ENCODE data around the gene SCN5A. TPM values are rescaled to one million over a fixed set of nuclear protein-coding genes. Genes with fewer than 3 reads are reported as not detected.

Gene SCN5A
- total and polyA plus RNA-seq, 2 experiments from 2014 or later: 10.2 to 10.6 TPM

DNA sequence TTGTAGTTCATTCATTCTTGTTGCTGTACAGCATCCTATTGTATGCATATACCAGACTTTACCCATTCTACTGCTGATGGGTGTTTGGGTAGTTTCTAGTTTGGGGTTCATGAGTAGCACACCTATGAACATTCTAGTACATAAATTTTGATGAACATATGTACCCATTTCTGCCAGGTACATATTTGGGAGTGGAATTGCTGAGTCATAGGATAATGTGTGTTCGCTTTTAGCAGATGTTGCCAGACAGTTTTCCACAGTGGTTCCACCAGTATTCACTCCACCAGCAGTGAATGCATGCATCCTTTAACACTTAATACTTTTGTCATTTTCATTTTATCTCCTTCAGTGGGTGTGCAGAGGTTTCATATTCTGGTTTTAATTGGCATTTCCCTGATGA is 3.4 kb upstream of the SCN5A start:
- Mint-ChIP-seq H3K4me3 (no peak overlapping the region), H3K36me3 (ENCODE audit: low read depth) (no peaks in the 10 kb centered on the region), H3K9me3 (no peaks in the 10 kb centered on the region), H3K27me3 (ENCODE audit: insufficient read depth, low read depth, poor library complexity) (peaks cover 10% of the 10 kb centered on the region), H3K27ac (no peak overlapping the region), H3K4me1 (peaks cover 19% of the 10 kb centered on the region)
- no peak overlapping the region for H3K4me3 ChIP-seq
- TF ChIP-seq CREB1 (CRISPR knock-in tag; IDR thresholded peaks at IDR 0.05; ENCODE audit: low read depth): no peak
- no peak for TF ChIP-seq JUNB (IDR thresholded peaks at IDR 0.05; ENCODE audit: unreplicated experiment)
- TF ChIP-seq, protein P1, sequence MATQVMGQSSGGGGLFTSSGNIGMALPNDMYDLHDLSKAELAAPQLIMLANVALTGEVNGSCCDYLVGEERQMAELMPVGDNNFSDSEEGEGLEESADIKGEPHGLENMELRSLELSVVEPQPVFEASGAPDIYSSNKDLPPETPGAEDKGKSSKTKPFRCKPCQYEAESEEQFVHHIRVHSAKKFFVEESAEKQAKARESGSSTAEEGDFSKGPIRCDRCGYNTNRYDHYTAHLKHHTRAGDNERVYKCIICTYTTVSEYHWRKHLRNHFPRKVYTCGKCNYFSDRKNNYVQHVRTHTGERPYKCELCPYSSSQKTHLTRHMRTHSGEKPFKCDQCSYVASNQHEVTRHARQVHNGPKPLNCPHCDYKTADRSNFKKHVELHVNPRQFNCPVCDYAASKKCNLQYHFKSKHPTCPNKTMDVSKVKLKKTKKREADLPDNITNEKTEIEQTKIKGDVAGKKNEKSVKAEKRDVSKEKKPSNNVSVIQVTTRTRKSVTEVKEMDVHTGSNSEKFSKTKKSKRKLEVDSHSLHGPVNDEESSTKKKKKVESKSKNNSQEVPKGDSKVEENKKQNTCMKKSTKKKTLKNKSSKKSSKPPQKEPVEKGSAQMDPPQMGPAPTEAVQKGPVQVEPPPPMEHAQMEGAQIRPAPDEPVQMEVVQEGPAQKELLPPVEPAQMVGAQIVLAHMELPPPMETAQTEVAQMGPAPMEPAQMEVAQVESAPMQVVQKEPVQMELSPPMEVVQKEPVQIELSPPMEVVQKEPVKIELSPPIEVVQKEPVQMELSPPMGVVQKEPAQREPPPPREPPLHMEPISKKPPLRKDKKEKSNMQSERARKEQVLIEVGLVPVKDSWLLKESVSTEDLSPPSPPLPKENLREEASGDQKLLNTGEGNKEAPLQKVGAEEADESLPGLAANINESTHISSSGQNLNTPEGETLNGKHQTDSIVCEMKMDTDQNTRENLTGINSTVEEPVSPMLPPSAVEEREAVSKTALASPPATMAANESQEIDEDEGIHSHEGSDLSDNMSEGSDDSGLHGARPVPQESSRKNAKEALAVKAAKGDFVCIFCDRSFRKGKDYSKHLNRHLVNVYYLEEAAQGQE (IDR thresholded peaks at IDR 0.05; ENCODE audit: unreplicated experiment): no peak
- TF ChIP-seq ZNF331 (CRISPR knock-in tag; IDR thresholded peaks at IDR 0.05; ENCODE audit: low read depth): no peak
- TF ChIP-seq, protein P2, sequence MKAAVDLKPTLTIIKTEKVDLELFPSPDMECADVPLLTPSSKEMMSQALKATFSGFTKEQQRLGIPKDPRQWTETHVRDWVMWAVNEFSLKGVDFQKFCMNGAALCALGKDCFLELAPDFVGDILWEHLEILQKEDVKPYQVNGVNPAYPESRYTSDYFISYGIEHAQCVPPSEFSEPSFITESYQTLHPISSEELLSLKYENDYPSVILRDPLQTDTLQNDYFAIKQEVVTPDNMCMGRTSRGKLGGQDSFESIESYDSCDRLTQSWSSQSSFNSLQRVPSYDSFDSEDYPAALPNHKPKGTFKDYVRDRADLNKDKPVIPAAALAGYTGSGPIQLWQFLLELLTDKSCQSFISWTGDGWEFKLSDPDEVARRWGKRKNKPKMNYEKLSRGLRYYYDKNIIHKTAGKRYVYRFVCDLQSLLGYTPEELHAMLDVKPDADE (IDR thresholded peaks at IDR 0.05): no peak
- TF ChIP-seq, protein P3, sequence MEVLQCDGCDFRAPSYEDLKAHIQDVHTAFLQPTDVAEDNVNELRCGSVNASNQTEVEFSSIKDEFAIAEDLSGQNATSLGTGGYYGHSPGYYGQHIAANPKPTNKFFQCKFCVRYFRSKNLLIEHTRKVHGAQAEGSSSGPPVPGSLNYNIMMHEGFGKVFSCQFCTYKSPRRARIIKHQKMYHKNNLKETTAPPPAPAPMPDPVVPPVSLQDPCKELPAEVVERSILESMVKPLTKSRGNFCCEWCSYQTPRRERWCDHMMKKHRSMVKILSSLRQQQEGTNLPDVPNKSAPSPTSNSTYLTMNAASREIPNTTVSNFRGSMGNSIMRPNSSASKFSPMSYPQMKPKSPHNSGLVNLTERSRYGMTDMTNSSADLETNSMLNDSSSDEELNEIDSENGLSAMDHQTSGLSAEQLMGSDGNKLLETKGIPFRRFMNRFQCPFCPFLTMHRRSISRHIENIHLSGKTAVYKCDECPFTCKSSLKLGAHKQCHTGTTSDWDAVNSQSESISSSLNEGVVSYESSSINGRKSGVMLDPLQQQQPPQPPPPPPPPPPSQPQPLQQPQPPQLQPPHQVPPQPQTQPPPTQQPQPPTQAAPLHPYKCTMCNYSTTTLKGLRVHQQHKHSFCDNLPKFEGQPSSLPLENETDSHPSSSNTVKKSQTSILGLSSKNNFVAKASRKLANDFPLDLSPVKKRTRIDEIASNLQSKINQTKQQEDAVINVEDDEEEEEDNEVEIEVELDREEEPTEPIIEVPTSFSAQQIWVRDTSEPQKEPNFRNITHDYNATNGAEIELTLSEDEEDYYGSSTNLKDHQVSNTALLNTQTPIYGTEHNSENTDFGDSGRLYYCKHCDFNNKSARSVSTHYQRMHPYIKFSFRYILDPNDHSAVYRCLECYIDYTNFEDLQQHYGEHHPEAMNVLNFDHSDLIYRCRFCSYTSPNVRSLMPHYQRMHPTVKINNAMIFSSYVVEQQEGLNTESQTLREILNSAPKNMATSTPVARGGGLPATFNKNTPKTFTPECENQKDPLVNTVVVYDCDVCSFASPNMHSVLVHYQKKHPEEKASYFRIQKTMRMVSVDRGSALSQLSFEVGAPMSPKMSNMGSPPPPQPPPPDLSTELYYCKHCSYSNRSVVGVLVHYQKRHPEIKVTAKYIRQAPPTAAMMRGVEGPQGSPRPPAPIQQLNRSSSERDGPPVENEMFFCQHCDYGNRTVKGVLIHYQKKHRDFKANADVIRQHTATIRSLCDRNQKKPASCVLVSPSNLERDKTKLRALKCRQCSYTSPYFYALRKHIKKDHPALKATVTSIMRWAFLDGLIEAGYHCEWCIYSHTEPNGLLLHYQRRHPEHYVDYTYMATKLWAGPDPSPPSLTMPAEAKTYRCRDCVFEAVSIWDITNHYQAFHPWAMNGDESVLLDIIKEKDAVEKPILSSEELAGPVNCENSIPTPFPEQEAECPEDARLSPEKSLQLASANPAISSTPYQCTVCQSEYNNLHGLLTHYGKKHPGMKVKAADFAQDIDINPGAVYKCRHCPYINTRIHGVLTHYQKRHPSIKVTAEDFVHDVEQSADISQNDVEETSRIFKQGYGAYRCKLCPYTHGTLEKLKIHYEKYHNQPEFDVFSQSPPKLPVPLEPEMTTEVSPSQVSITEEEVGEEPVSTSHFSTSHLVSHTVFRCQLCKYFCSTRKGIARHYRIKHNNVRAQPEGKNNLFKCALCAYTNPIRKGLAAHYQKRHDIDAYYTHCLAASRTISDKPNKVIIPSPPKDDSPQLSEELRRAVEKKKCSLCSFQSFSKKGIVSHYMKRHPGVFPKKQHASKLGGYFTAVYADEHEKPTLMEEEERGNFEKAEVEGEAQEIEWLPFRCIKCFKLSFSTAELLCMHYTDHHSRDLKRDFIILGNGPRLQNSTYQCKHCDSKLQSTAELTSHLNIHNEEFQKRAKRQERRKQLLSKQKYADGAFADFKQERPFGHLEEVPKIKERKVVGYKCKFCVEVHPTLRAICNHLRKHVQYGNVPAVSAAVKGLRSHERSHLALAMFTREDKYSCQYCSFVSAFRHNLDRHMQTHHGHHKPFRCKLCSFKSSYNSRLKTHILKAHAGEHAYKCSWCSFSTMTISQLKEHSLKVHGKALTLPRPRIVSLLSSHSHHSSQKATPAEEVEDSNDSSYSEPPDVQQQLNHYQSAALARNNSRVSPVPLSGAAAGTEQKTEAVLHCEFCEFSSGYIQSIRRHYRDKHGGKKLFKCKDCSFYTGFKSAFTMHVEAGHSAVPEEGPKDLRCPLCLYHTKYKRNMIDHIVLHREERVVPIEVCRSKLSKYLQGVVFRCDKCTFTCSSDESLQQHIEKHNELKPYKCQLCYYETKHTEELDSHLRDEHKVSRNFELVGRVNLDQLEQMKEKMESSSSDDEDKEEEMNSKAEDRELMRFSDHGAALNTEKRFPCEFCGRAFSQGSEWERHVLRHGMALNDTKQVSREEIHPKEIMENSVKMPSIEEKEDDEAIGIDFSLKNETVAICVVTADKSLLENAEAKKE (CRISPR knock-in tag; IDR thresholded peaks at IDR 0.05): no peak
- TF ChIP-seq ZNF114 (CRISPR knock-in tag; IDR thresholded peaks at IDR 0.05): no peak
- TF ChIP-seq EZH2phosphoT487 (IDR thresholded peaks at IDR 0.05; ENCODE audit: unreplicated experiment): no peak
- TF ChIP-seq POLR2AphosphoS5 (IDR thresholded peaks at IDR 0.05; ENCODE audit: low read depth): no peak
- TF ChIP-seq NANOG (IDR thresholded peaks at IDR 0.05; ENCODE audit: borderline replicate concordance): no peak
- no peak for TF ChIP-seq STAT1 (IDR thresholded peaks at IDR 0.05; ENCODE audit: unreplicated experiment)
- no peak for TF ChIP-seq EZH2 (IDR thresholded peaks at IDR 0.05; ENCODE audit: low read depth, unreplicated experiment)
- TF ChIP-seq, protein P4, sequence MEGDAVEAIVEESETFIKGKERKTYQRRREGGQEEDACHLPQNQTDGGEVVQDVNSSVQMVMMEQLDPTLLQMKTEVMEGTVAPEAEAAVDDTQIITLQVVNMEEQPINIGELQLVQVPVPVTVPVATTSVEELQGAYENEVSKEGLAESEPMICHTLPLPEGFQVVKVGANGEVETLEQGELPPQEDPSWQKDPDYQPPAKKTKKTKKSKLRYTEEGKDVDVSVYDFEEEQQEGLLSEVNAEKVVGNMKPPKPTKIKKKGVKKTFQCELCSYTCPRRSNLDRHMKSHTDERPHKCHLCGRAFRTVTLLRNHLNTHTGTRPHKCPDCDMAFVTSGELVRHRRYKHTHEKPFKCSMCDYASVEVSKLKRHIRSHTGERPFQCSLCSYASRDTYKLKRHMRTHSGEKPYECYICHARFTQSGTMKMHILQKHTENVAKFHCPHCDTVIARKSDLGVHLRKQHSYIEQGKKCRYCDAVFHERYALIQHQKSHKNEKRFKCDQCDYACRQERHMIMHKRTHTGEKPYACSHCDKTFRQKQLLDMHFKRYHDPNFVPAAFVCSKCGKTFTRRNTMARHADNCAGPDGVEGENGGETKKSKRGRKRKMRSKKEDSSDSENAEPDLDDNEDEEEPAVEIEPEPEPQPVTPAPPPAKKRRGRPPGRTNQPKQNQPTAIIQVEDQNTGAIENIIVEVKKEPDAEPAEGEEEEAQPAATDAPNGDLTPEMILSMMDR (conservative IDR thresholded peaks at IDR 0.05; ENCODE audit: low read depth in 2 of 2): no peak
- no peaks in the 10 kb centered on the region for H3K36me3 ChIP-seq (ENCODE audit: insufficient read depth)
- H3K79me2 ChIP-seq (replicated peaks; ENCODE audit: insufficient read depth): no peaks in the 10 kb centered on the region
- no peak for ATAC-seq
- peaks cover 27% of the 10 kb centered on the region for H3K4me1 ChIP-seq (ENCODE audit: insufficient read depth)
- DNase-seq (ENCODE audit: low spot score): no peak
- H3K9me2 ChIP-seq (ENCODE audit: insufficient read depth): no peaks in the 10 kb centered on the region
- no peak overlapping the region for H3K27ac ChIP-seq (ENCODE audit: low read depth)
- no peaks in the 10 kb centered on the region for H4K20me1 ChIP-seq (replicated peaks; ENCODE audit: insufficient read depth)
- H3K4me2 ChIP-seq: no peak overlapping the region
- no peaks in the 10 kb centered on the region for H3F3A ChIP-seq (replicated peaks; ENCODE audit: low read depth)
- peaks cover 40% of the 10 kb centered on the region for H3K27me3 ChIP-seq (ENCODE audit: insufficient read depth)
- H2AFZ ChIP-seq: no peak overlapping the region
